OCI-LY7 (cell line): ENCODE measurements around the gene NOS3.
"Not testable (repeated sequence)": the region's sequence is repeated elsewhere in the genome, so short reads cannot be mapped to it uniquely, and the experiment has no call there.

Source experiments
- CTCF ChIP-seq: fragments of 200-600 bp; sonication (generic); conservative IDR thresholded peaks from 2 replicates; pipeline ENCODE4 v1.5.1; 2014; ENCODE audit warnings: mild to moderate bottlenecking, antibody characterized with exemption, low read length, moderate library complexity, mixed read lengths
- EZH2phosphoT487 ChIP-seq: fragments of 200-600 bp; sonication (generic); IDR thresholded peaks from 2 replicates; pipeline ENCODE4 v1.6.1; 2018; ENCODE audit warnings: low read depth, borderline replicate concordance, mild to moderate bottlenecking, mixed run types, antibody characterized with exemption, low read length, moderate library complexity, mixed read lengths

- not testable (repeated sequence) for TF ChIP-seq CTCF, EZH2phosphoT487
These were observed 36.9 kb downstream of the NOS3 start for GRCh38 chr7:151027728-151028130.
